ENCODE data around the gene GLI1.

DNA sequence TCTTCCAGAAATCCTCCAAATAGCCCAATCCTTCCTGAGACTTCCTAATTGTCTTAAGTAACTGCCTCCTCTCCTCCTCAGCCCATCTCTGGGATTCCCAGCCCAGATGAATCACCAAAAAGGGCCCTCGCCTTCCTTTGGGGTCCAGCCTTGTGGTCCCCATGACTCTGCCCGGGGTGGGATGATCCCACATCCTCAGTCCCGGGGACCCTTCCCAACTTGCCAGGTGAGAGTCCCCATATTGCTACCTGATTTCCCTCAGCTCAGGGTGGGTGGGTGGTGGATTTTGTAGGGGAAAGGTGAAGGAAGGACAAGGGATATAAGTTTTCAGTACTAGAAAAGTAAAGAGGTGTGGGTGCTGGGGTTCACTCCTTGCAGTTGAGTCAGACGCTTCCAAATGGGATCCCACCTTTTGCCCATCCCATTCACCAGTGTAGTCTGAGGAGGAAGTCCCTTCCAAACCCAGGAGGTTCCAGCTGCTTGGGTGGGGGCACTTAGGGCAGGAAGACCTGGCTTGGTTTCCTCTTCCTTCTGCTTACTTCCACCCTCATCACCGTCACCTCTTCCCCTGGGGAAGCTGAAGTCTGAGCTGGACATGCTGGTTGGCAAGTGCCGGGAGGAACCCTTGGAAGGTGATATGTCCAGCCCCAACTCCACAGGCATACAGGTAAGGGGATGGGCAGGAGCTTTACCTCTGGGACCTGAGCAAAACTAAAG lies 5.6 kb downstream of the GLI1 start:
- no peak for TF ChIP-seq POLR2AphosphoS5 (IDR thresholded peaks at IDR 0.05)
- TF ChIP-seq, protein P1, sequence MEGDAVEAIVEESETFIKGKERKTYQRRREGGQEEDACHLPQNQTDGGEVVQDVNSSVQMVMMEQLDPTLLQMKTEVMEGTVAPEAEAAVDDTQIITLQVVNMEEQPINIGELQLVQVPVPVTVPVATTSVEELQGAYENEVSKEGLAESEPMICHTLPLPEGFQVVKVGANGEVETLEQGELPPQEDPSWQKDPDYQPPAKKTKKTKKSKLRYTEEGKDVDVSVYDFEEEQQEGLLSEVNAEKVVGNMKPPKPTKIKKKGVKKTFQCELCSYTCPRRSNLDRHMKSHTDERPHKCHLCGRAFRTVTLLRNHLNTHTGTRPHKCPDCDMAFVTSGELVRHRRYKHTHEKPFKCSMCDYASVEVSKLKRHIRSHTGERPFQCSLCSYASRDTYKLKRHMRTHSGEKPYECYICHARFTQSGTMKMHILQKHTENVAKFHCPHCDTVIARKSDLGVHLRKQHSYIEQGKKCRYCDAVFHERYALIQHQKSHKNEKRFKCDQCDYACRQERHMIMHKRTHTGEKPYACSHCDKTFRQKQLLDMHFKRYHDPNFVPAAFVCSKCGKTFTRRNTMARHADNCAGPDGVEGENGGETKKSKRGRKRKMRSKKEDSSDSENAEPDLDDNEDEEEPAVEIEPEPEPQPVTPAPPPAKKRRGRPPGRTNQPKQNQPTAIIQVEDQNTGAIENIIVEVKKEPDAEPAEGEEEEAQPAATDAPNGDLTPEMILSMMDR (IDR thresholded peaks at IDR 0.05 in 8 of 11, conservative IDR thresholded peaks at IDR 0.05 in 3 of 11) = no peak
- TF ChIP-seq POLR2A (IDR thresholded peaks at IDR 0.05) = no peak
